HepG2 (cell line): ENCODE data around the gene CYP2A6. TPM values are rescaled to one million over a fixed set of nuclear protein-coding genes. Genes with fewer than 3 reads are reported as not detected.

Source experiments
- AHR ChIP-seq: IDR thresholded peaks from 2 replicates; pipeline ENCODE4 v1.6.1; 2018; ENCODE audit warnings: missing genetic modification reagents, missing compliant biosample characterization
- BRCA1 ChIP-seq: sonication (generic); formaldehyde crosslinking; IDR thresholded peaks from 2 replicates; pipeline ENCODE4 v1.4.0; 2020; ENCODE audit warnings: missing genetic modification reagents
- CEBPG ChIP-seq: IDR thresholded peaks from 2 replicates; pipeline ENCODE4 v1.6.1; 2016
- HIVEP1 ChIP-seq: sonication (generic); formaldehyde crosslinking; IDR thresholded peaks from 2 replicates; pipeline ENCODE4 v1.4.0; 2020; ENCODE audit warnings: mild to moderate bottlenecking, missing genetic modification reagents
- MZF1 ChIP-seq: sonication (generic); formaldehyde crosslinking; IDR thresholded peaks from 2 replicates; pipeline ENCODE4 v1.8.1; 2023; ENCODE audit warnings: mild to moderate bottlenecking, missing genetic modification reagents, borderline replicate concordance
- POLR2G ChIP-seq: fragments of 200-400 bp; formaldehyde crosslinking; IDR thresholded peaks from 2 replicates; pipeline ENCODE4 v1.6.1; 2018; ENCODE audit warnings: mild to moderate bottlenecking, low read depth, low read length, moderate library complexity
- SIX4 ChIP-seq: sonication (generic); formaldehyde crosslinking; IDR thresholded peaks from 2 replicates; pipeline ENCODE4 v1.4.0; 2020; ENCODE audit warnings: missing genetic modification reagents
- SRSF1 ChIP-seq: fragments of 200-400 bp; formaldehyde crosslinking; optimal IDR thresholded peaks from 2 replicates; pipeline ENCODE3; 2017; ENCODE audit warnings: mild to moderate bottlenecking, low read depth, low read length, moderate library complexity
- ZNF225 ChIP-seq: sonication (generic); formaldehyde crosslinking; IDR thresholded peaks from 2 replicates; pipeline ENCODE4 v1.4.0; 2020; ENCODE audit warnings: mild to moderate bottlenecking, missing genetic modification reagents
- ZNF24 ChIP-seq: fragments of 450-650 bp; IDR thresholded peaks from 2 replicates; pipeline ENCODE4 v1.6.1; 2017; ENCODE audit warnings: antibody characterized with exemption, mild to moderate bottlenecking
- ZNF264 ChIP-seq: sonication (generic); formaldehyde crosslinking; IDR thresholded peaks from 2 replicates; pipeline ENCODE4 v1.4.0; 2020; ENCODE audit warnings: missing genetic modification reagents
- ZNF296 ChIP-seq: sonication (generic); formaldehyde crosslinking; conservative IDR thresholded peaks from 2 replicates; pipeline ENCODE4 v1.5.0; 2020; ENCODE audit warnings: mild to moderate bottlenecking, missing genetic modification reagents
- ZNF460 ChIP-seq: sonication (generic); formaldehyde crosslinking; IDR thresholded peaks from 2 replicates; pipeline ENCODE4 v1.5.1; 2020; ENCODE audit warnings: missing genetic modification reagents, mild to moderate bottlenecking, borderline replicate concordance
- ZNF562 ChIP-seq: sonication (generic); formaldehyde crosslinking; IDR thresholded peaks from 2 replicates; pipeline ENCODE4 v1.8.0; 2022; ENCODE audit warnings: missing genetic modification reagents, borderline replicate concordance
- ZNF749 ChIP-seq: sonication (generic); formaldehyde crosslinking; IDR thresholded peaks from 2 replicates; pipeline ENCODE4 v1.8.0; 2022; ENCODE audit warnings: mild to moderate bottlenecking, missing genetic modification reagents, moderate library complexity, borderline replicate concordance
- polyA plus RNA-seq, 8 experiments: library from polyadenylated mRNA; depleted of rRNA in 3 of 8; stranded (reverse) in 7 of 8; unstranded in 1 of 8; fragments of >200 nt; fragmentation: Illumina TruSeq in 4 of 8; extraction: Trizol in 4 of 8; gene quantifications; 2 replicates each; pipeline versions ENCODE4 v1.2.1 to v1.2.3, GENCODE V29; 2011 to 2016; ENCODE audit warnings: low read depth in 4 of 8, missing spikeins in 1 of 8, mixed read lengths in 1 of 8; ENCODE audit not compliant: insufficient read depth in 1 of 8
- total RNA-seq, 5 experiments: library from RNA; depleted of rRNA; stranded (reverse); fragments of >200 nt; fragmentation: Illumina TruSeq; extraction: Trizol; gene quantifications; 2 replicates each; pipeline ENCODE4 v1.2.3, GENCODE V29; 2016; ENCODE audit warnings: low read depth in 1 of 5
- TF ChIP-seq, protein P1 (sequence below): sonication (generic); formaldehyde crosslinking; IDR thresholded peaks from 2 replicates; pipeline ENCODE4 v1.5.0; 2020; ENCODE audit warnings: mild to moderate bottlenecking, missing genetic modification reagents
- TF ChIP-seq, protein P2 (sequence below): sonication (generic); formaldehyde crosslinking; conservative IDR thresholded peaks from 2 replicates; pipeline ENCODE4 v1.4.0; 2020; ENCODE audit warnings: mild to moderate bottlenecking, missing genetic modification reagents, moderate library complexity
- TF ChIP-seq, protein P3 (sequence below): sonication (generic); formaldehyde crosslinking; IDR thresholded peaks from 2 replicates; pipeline ENCODE4; 2020; ENCODE audit warnings: missing genetic modification reagents, mild to moderate bottlenecking, borderline replicate concordance
- TF ChIP-seq, protein P4 (sequence below): sonication (generic); formaldehyde crosslinking; IDR thresholded peaks from 2 replicates; pipeline ENCODE4 v1.4.0; 2020; ENCODE audit warnings: mild to moderate bottlenecking, missing genetic modification reagents
- TF ChIP-seq, protein P5 (sequence below): IDR thresholded peaks from 2 replicates; pipeline ENCODE4 v1.6.1; 2018; ENCODE audit warnings: missing genetic modification reagents, mild to moderate bottlenecking, missing compliant biosample characterization

Gene CYP2A6
- total and polyA plus RNA-seq, 2 of the 13 experiments (the other 11 are each of a cell fraction or from before 2014, with no cell fraction given) = not detected

GRCh38 chr19:40797963-40798682 lies 52.1 kb downstream of the CYP2A6 start (continued):
- TF ChIP-seq ZNF264 (CRISPR knock-in tag) (peak; percentile 87), POLR2G (peak; percentile 74), MZF1 (CRISPR knock-in tag) (no peak), AHR (peak; percentile 89; the same call in 1 of the 2 replicates), BRCA1 (CRISPR knock-in tag) (no peak), ZNF749 (CRISPR knock-in tag) (no peak), ZNF225 (no peak), ZNF24 (no peak), ZNF460 (CRISPR knock-in tag) (no peak; the same call in 1 of the 2 replicates), ZNF562 (CRISPR knock-in tag) (no peak), SIX4 (CRISPR knock-in tag) (0 out of 2 replicates have a peak, but pooled peaks have one; percentile 46), SRSF1 (no peak), ZNF296 (no peak), HIVEP1 (CRISPR knock-in tag) (peak; percentile 82), CEBPG (peak; percentile 86)
- TF ChIP-seq, protein P1, sequence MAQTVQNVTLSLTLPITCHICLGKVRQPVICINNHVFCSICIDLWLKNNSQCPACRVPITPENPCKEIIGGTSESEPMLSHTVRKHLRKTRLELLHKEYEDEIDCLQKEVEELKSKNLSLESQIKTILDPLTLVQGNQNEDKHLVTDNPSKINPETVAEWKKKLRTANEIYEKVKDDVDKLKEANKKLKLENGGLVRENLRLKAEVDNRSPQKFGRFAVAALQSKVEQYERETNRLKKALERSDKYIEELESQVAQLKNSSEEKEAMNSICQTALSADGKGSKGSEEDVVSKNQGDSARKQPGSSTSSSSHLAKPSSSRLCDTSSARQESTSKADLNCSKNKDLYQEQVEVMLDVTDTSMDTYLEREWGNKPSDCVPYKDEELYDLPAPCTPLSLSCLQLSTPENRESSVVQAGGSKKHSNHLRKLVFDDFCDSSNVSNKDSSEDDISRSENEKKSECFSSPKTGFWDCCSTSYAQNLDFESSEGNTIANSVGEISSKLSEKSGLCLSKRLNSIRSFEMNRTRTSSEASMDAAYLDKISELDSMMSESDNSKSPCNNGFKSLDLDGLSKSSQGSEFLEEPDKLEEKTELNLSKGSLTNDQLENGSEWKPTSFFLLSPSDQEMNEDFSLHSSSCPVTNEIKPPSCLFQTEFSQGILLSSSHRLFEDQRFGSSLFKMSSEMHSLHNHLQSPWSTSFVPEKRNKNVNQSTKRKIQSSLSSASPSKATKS (CRISPR knock-in tag) = no peak
- TF ChIP-seq, protein P2, sequence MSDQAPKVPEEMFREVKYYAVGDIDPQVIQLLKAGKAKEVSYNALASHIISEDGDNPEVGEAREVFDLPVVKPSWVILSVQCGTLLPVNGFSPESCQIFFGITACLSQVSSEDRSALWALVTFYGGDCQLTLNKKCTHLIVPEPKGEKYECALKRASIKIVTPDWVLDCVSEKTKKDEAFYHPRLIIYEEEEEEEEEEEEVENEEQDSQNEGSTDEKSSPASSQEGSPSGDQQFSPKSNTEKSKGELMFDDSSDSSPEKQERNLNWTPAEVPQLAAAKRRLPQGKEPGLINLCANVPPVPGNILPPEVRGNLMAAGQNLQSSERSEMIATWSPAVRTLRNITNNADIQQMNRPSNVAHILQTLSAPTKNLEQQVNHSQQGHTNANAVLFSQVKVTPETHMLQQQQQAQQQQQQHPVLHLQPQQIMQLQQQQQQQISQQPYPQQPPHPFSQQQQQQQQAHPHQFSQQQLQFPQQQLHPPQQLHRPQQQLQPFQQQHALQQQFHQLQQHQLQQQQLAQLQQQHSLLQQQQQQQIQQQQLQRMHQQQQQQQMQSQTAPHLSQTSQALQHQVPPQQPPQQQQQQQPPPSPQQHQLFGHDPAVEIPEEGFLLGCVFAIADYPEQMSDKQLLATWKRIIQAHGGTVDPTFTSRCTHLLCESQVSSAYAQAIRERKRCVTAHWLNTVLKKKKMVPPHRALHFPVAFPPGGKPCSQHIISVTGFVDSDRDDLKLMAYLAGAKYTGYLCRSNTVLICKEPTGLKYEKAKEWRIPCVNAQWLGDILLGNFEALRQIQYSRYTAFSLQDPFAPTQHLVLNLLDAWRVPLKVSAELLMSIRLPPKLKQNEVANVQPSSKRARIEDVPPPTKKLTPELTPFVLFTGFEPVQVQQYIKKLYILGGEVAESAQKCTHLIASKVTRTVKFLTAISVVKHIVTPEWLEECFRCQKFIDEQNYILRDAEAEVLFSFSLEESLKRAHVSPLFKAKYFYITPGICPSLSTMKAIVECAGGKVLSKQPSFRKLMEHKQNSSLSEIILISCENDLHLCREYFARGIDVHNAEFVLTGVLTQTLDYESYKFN (CRISPR knock-in tag) = peak; percentile 50
- TF ChIP-seq, protein P3, sequence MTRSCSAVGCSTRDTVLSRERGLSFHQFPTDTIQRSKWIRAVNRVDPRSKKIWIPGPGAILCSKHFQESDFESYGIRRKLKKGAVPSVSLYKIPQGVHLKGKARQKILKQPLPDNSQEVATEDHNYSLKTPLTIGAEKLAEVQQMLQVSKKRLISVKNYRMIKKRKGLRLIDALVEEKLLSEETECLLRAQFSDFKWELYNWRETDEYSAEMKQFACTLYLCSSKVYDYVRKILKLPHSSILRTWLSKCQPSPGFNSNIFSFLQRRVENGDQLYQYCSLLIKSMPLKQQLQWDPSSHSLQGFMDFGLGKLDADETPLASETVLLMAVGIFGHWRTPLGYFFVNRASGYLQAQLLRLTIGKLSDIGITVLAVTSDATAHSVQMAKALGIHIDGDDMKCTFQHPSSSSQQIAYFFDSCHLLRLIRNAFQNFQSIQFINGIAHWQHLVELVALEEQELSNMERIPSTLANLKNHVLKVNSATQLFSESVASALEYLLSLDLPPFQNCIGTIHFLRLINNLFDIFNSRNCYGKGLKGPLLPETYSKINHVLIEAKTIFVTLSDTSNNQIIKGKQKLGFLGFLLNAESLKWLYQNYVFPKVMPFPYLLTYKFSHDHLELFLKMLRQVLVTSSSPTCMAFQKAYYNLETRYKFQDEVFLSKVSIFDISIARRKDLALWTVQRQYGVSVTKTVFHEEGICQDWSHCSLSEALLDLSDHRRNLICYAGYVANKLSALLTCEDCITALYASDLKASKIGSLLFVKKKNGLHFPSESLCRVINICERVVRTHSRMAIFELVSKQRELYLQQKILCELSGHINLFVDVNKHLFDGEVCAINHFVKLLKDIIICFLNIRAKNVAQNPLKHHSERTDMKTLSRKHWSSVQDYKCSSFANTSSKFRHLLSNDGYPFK (CRISPR knock-in tag) = peak; percentile 62; the same call in 1 of the 2 replicates
- TF ChIP-seq, protein P4, sequence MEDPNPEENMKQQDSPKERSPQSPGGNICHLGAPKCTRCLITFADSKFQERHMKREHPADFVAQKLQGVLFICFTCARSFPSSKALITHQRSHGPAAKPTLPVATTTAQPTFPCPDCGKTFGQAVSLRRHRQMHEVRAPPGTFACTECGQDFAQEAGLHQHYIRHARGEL (CRISPR knock-in tag) = 0 out of 2 replicates have a peak, but pooled peaks have one; percentile 13
- TF ChIP-seq, protein P5, sequence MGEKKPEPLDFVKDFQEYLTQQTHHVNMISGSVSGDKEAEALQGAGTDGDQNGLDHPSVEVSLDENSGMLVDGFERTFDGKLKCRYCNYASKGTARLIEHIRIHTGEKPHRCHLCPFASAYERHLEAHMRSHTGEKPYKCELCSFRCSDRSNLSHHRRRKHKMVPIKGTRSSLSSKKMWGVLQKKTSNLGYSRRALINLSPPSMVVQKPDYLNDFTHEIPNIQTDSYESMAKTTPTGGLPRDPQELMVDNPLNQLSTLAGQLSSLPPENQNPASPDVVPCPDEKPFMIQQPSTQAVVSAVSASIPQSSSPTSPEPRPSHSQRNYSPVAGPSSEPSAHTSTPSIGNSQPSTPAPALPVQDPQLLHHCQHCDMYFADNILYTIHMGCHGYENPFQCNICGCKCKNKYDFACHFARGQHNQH (CRISPR knock-in tag) = peak; percentile 45
